Inflammatory macrophage treated with lipopolysaccharide for 4 hours (primary cell): ENCODE results near the gene SLC16A12.
"Not testable (repeated sequence)": the region's sequence is repeated elsewhere in the genome, so short reads cannot be mapped to it uniquely, and the experiment has no call there.

ENCODE experiments used
- DNase-seq: peaks from one replicate; pipeline ENCODE4 v3.0.0-alpha.2; 2020

Gene SLC16A12

GRCh38 chr10:89468191-89468965, 67.0 kb downstream of the SLC16A12 start:
- no peak for DNase-seq

GRCh38 chr10:89466599-89467035, 68.8 kb downstream of the SLC16A12 start:
- peak; percentile 44 for DNase-seq

GRCh38 chr10:89465196-89465595, 70.2 kb downstream of the SLC16A12 start:
- no peak for DNase-seq

- DNase-seq = no peak
These were observed 71.4 kb downstream of the SLC16A12 start for GRCh38 chr10:89463846-89464537.

GRCh38 chr10:89458784-89459183, 76.6 kb downstream of the SLC16A12 start:
- no peak for DNase-seq

GRCh38 chr10:89458291-89458690, 77.1 kb downstream of the SLC16A12 start:
- DNase-seq = no peak

GRCh38 chr10:89454561-89455347, 80.6 kb downstream of the SLC16A12 start:
- DNase-seq = peak; percentile 11

- DNase-seq = no peak
These were observed 83.2 kb downstream of the SLC16A12 start for GRCh38 chr10:89452193-89452592.

GRCh38 chr10:89450901-89451300, 84.5 kb downstream of the SLC16A12 start:
- DNase-seq = no peak

- DNase-seq = not testable (repeated sequence)
These were observed 90.6 kb downstream of the SLC16A12 start for GRCh38 chr10:89444819-89445218.

GRCh38 chr10:89442289-89442688, 93.1 kb downstream of the SLC16A12 start:
- DNase-seq = no peak

GRCh38 chr10:89440226-89441009, 95.0 kb downstream of the SLC16A12 start:
- no peak for DNase-seq

GRCh38 chr10:89438525-89438924, 96.9 kb downstream of the SLC16A12 start:
- DNase-seq = no peak

GRCh38 chr10:89431977-89432376, 103.4 kb downstream of the SLC16A12 start:
- no peak for DNase-seq

GRCh38 chr10:89428877-89429276, 106.5 kb downstream of the SLC16A12 start:
- DNase-seq = no peak

- DNase-seq = no peak
These were observed 107.8 kb downstream of the SLC16A12 start for GRCh38 chr10:89427629-89428028.

GRCh38 chr10:89426230-89426868, 109.0 kb downstream of the SLC16A12 start:
- peak; percentile 36 for DNase-seq

- DNase-seq = no peak
These were observed 110.4 kb downstream of the SLC16A12 start for GRCh38 chr10:89425000-89425399.

GRCh38 chr10:89421018-89421476, 114.3 kb downstream of the SLC16A12 start:
- no peak for DNase-seq

GRCh38 chr10:89419548-89419947, 115.8 kb downstream of the SLC16A12 start:
- no peak for DNase-seq

- DNase-seq = no peak
These were observed 118.9 kb downstream of the SLC16A12 start for GRCh38 chr10:89416465-89416864.
